ENCODE data around the gene SCRN1. TPM values are rescaled to one million over a fixed set of nuclear protein-coding genes. Genes with fewer than 3 reads are reported as not detected.

The SCRN1 gene
- total RNA-seq, 4 donors from 2014 or later, result 1.8 to 3.8 (median 2.7) TPM

DNA sequence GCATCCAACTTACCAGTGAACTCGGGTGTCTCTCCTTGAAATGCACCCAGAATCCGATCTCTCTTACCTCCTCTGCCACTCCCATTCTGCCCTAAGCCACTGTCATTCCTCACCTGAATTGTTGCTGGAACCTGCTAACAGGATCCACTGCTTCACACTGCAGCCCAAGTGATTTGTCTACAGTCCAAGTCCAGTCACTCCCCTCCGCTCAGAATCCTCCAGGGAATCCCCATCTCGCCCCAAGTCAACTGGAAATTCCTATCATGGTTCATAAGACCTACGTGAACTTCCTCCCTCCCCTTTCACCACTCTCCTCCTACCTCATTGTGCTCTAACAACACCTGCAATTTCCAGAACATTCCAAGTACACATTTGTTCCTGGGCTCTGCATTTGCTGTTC, 91.3 kb downstream of the SCRN1 start:
- ATAC-seq (no peak), DNase-seq (no peak)
- H3K27me3 ChIP-seq, result no peaks in the 10 kb centered on the region
- H3K4me1 ChIP-seq, result no peaks in the 10 kb centered on the region
- no peak overlapping the region for H3K4me3 ChIP-seq
- H3K27ac ChIP-seq, result no peak overlapping the region
- peaks cover 0 to 10% of the 10 kb centered on the region in 2 donors for H3K36me3 ChIP-seq
- intact Hi-C loops (cut with DNase I; ENCODE audit: low total_unique reads) (no loop called here), in situ Hi-C loops (cut with MboI; ENCODE audit: low sequenced_read_pairs in 4 of 4) (no loop called here)
- TF ChIP-seq POLR2A (IDR thresholded peaks at IDR 0.05), result no peak
- TF ChIP-seq, protein P1, sequence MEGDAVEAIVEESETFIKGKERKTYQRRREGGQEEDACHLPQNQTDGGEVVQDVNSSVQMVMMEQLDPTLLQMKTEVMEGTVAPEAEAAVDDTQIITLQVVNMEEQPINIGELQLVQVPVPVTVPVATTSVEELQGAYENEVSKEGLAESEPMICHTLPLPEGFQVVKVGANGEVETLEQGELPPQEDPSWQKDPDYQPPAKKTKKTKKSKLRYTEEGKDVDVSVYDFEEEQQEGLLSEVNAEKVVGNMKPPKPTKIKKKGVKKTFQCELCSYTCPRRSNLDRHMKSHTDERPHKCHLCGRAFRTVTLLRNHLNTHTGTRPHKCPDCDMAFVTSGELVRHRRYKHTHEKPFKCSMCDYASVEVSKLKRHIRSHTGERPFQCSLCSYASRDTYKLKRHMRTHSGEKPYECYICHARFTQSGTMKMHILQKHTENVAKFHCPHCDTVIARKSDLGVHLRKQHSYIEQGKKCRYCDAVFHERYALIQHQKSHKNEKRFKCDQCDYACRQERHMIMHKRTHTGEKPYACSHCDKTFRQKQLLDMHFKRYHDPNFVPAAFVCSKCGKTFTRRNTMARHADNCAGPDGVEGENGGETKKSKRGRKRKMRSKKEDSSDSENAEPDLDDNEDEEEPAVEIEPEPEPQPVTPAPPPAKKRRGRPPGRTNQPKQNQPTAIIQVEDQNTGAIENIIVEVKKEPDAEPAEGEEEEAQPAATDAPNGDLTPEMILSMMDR (IDR thresholded peaks at IDR 0.05 in 4 of 5, conservative IDR thresholded peaks at IDR 0.05 in 1 of 5), result no peak
- H3K9me3 ChIP-seq, result no peaks in the 10 kb centered on the region

DNA sequence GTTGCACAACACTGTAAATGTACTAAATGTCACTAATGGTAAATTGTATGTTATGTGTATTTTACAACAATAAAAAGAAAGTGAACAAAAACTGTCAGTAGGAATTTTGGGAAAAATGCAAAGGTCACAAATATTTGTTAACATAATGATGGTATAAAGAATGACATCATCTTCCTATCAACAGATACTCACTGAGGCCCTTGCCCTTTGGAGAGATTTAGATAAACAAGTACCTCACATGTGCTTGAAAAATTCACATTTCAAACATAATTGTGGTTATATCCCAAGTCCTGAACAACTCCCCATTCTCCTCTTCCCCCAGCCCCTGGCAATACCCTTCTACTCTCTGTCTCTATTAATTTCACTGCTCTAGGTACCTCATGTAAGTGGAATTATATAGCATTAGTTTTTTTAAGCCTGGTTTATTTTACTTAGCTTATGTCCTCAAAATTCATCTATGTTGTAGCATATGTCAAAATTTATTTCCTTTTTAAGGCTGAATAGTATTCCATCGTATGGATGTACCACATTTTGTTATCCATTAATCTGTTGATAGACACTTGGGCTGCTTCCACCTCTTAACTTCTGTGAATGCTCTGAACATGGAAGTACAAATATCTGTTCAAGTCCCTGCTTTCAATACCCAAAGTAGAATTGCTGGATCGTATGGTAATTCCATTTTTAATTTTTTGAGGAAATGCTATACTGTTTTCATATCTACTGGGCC, 92.8 kb downstream of the SCRN1 start:
- DNase-seq, result no peak
- H3K9me3 ChIP-seq, result no peaks in the 10 kb centered on the region
- H3K27ac ChIP-seq, result no peak overlapping the region
- no peak overlapping the region for H3K4me3 ChIP-seq
- TF ChIP-seq, protein P1 (IDR thresholded peaks at IDR 0.05 in 4 of 5, conservative IDR thresholded peaks at IDR 0.05 in 1 of 5), result no peak
- TF ChIP-seq POLR2A (IDR thresholded peaks at IDR 0.05), result no peak
- in situ Hi-C loops (cut with MboI; ENCODE audit: low sequenced_read_pairs in 4 of 4) (no loop called here), intact Hi-C loops (cut with DNase I; ENCODE audit: low total_unique reads) (no loop called here)
- no peak for ATAC-seq
- H3K27me3 ChIP-seq, result no peaks in the 10 kb centered on the region
- H3K36me3 ChIP-seq, result peaks cover 0 to 10% of the 10 kb centered on the region in 2 donors
- H3K4me1 ChIP-seq, result no peaks in the 10 kb centered on the region

GRCh38 chr7:29895559-29895958, 94.0 kb downstream of the SCRN1 start:
- Histone ChIP-seq H3K9me3 (no peaks in the 10 kb centered on the region), H3K4me1 (no peaks in the 10 kb centered on the region), H3K27ac (no peak overlapping the region), H3K27me3 (no peaks in the 10 kb centered on the region), H3K36me3 (peaks cover 0 to 10% of the 10 kb centered on the region in 2 donors), H3K4me3 (no peak overlapping the region)
- intact Hi-C loops (cut with DNase I; ENCODE audit: low total_unique reads) (no loop called here), in situ Hi-C loops (cut with MboI; ENCODE audit: low sequenced_read_pairs in 4 of 4) (no loop called here)
- no peak for ATAC-seq
- TF ChIP-seq, protein P1 (IDR thresholded peaks at IDR 0.05 in 4 of 5, conservative IDR thresholded peaks at IDR 0.05 in 1 of 5), result no peak
- TF ChIP-seq POLR2A (IDR thresholded peaks at IDR 0.05), result no peak
- DNase-seq, result no peak

DNA sequence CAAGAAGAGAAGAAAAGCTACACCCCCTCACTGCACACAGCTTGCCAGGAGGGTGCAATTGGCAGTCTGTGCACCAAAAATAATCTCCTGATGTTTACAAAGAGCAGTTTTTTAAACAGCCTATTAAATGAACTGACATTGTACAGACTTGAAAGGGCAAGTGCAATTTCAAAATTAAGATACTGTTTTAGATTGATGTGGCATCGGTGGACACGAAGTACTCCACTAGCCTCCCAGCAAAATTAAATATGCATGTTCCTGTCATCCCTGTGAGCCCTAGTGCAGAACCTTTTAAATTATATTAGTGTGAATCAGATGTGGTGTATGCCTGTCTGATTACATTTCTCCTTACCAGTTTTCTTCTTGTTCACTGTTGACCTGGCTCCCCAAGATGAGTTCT, 95.3 kb downstream of the SCRN1 start:
- TF ChIP-seq, protein P1 (IDR thresholded peaks at IDR 0.05 in 4 of 5, conservative IDR thresholded peaks at IDR 0.05 in 1 of 5), result no peak
- no peak for TF ChIP-seq POLR2A (IDR thresholded peaks at IDR 0.05)
- Histone ChIP-seq H3K27ac (no peak overlapping the region), H3K4me1 (no peaks in the 10 kb centered on the region), H3K27me3 (no peaks in the 10 kb centered on the region), H3K9me3 (no peaks in the 10 kb centered on the region), H3K36me3 (peaks cover 0 to 17% of the 10 kb centered on the region in 2 donors), H3K4me3 (no peak overlapping the region)
- intact Hi-C loops (cut with DNase I; ENCODE audit: low total_unique reads), result no loop called here
- in situ Hi-C loops (cut with MboI; ENCODE audit: low sequenced_read_pairs in 4 of 4), result no loop called here
- DNase-seq (no peak), ATAC-seq (no peak)
